ENCODE data around the gene PTPN3.

PTPN3 gene

DNA sequence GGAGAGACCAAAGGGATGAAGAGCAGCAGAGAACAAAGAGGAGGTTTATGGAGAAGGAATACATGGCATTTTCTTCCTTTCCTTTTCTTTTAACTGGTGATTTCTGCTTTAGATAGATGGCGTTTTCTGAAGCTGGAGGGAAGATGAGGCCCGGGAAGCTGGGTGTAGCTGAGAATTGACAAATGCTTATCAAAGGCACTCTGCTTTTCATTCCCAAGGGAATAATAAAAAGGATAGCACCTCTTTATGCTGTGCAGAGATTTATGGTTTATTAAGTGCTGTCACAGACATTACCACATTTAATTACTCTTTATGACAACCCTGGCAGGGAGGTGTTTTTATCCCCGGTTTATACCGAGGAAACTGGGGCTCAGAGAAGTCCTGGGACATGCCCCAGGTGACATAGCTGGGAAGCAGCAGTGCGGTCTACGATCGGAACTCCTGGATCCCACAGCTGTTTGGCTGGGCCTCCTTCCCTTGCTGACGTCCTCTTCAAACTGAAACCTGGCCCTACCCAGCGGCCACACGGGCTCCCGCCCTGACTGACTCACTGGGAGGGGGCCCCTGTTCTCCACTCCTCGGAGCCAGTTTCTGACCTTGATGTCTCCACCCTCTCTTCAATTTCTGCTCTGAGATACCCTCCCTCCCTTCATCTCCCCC is 169.0 kb downstream of the PTPN3 start:
- TF ChIP-seq, protein P1, sequence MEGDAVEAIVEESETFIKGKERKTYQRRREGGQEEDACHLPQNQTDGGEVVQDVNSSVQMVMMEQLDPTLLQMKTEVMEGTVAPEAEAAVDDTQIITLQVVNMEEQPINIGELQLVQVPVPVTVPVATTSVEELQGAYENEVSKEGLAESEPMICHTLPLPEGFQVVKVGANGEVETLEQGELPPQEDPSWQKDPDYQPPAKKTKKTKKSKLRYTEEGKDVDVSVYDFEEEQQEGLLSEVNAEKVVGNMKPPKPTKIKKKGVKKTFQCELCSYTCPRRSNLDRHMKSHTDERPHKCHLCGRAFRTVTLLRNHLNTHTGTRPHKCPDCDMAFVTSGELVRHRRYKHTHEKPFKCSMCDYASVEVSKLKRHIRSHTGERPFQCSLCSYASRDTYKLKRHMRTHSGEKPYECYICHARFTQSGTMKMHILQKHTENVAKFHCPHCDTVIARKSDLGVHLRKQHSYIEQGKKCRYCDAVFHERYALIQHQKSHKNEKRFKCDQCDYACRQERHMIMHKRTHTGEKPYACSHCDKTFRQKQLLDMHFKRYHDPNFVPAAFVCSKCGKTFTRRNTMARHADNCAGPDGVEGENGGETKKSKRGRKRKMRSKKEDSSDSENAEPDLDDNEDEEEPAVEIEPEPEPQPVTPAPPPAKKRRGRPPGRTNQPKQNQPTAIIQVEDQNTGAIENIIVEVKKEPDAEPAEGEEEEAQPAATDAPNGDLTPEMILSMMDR (IDR thresholded peaks at IDR 0.05; ENCODE audit: low read depth, low read length) = no peak
- peak; percentile 74 to 75 for DNase-seq (ENCODE audit: low read depth in 2 of 2)
- no peak overlapping the region for H3K4me3 ChIP-seq (replicated peaks in 1 of 2; ENCODE audit: low read depth in 2 of 2, low read length in 2 of 2)

Data from cardiac fibroblast (primary cell).